OCI-LY3 (cell line): ENCODE data around the gene PLIN4.

Experiments used
- H2AFZ ChIP-seq: fragments of 200-600, 300-600 bp; shearing (Covaris generic); 2 replicates; pipeline ENCODE4 v1.6.0; 2014; ENCODE audit warnings: antibody characterized with exemption, low read depth, low read length
- H3K27ac ChIP-seq: fragments of 200-600, 300-600 bp; sonication (generic); 2 replicates; pipeline ENCODE4 v1.5.1; 2014; ENCODE audit warnings: mild to moderate bottlenecking, low read length, moderate library complexity, mixed read lengths
- H3K27me3 ChIP-seq: fragments of 200-600, 300-600 bp; sonication (generic); 2 replicates; pipeline ENCODE4 v1.6.1; 2014; ENCODE audit warnings: low read depth, low read length, mixed read lengths
- H3K36me3 ChIP-seq: fragments of 200-600, 300-600 bp; sonication (generic); replicated peaks from 2 replicates; pipeline ENCODE3; 2014; ENCODE audit warnings: low read depth, low read length, mixed read lengths
- H3K4me1 ChIP-seq: fragments of 300-600, 200-600 bp; sonication (generic); 2 replicates; pipeline ENCODE4 v1.6.1; 2014; ENCODE audit warnings: low read length, mixed read lengths
- H3K4me2 ChIP-seq: fragments of 200-600, 300-600 bp; sonication (generic); 2 replicates; pipeline ENCODE4 v1.6.1; 2014; ENCODE audit warnings: low read length, mixed read lengths
- H3K4me3 ChIP-seq: fragments of 300-600, 200-600 bp; sonication (generic); 2 replicates; pipeline ENCODE4 v1.5.1; 2014; ENCODE audit warnings: antibody characterized with exemption, mild to moderate bottlenecking, low read length, moderate library complexity
- H3K79me2 ChIP-seq: fragments of 300-600, 200-600 bp; shearing (Covaris generic); 2 replicates; pipeline ENCODE4 v1.6.1; 2014; ENCODE audit warnings: mild to moderate bottlenecking, low read length, mixed read lengths
- H3K9ac ChIP-seq: fragments of 300-600, 200-600 bp; shearing (Covaris generic); 2 replicates; pipeline ENCODE4 v1.6.0; 2014; ENCODE audit warnings: mild to moderate bottlenecking, low read length, moderate library complexity
- H3K9me3 ChIP-seq: fragments of 200-600, 300-600 bp; shearing (Covaris generic); 2 replicates; pipeline ENCODE4 v1.6.1; 2014; ENCODE audit warnings: low read length, mixed read lengths; ENCODE audit not compliant: insufficient read depth
- H4K20me1 ChIP-seq: fragments of 200-600, 300-600 bp; sonication (generic); 2 replicates; pipeline ENCODE4 v1.6.1; 2016; ENCODE audit warnings: low read length, mixed read lengths; ENCODE audit not compliant: insufficient read depth
- CTCF ChIP-seq: fragments of 200-600, 300-600 bp; sonication (generic); IDR thresholded peaks from 2 replicates; pipeline ENCODE4 v1.5.1; 2014; ENCODE audit warnings: antibody characterized with exemption, low read length, low read depth
- EZH2phosphoT487 ChIP-seq: fragments of 200-600 bp; shearing (Covaris generic); IDR thresholded peaks from 2 replicates; pipeline ENCODE4 v1.6.1; 2018; ENCODE audit warnings: antibody characterized with exemption, mixed run types, low read depth

The PLIN4 gene

GRCh38 chr19:4553092-4553695, 34.9 kb upstream of the PLIN4 start:
- Histone ChIP-seq H2AFZ (no peak overlapping the region), H4K20me1 (peaks cover 4% of the 10 kb centered on the region; the same call in 1 of the 2 replicates), H3K4me2 (no peak overlapping the region), H3K9ac (no peak overlapping the region), H3K79me2 (no peaks in the 10 kb centered on the region), H3K27ac (no peak overlapping the region), H3K27me3 (no peaks in the 10 kb centered on the region), H3K4me1 (no peaks in the 10 kb centered on the region), H3K36me3 (peaks cover 43% of the 10 kb centered on the region), H3K9me3 (no peaks in the 10 kb centered on the region), H3K4me3 (no peak overlapping the region)
- TF ChIP-seq EZH2phosphoT487 (no peak), CTCF (no peak)

GRCh38 chr19:4552525-4552819, 34.2 kb upstream of the PLIN4 start:
- peaks cover 4% of the 10 kb centered on the region; the same call in 1 of the 2 replicates for H4K20me1 ChIP-seq
- H3K79me2 ChIP-seq, result no peaks in the 10 kb centered on the region
- H3K27ac ChIP-seq, result no peak overlapping the region
- H3K9ac ChIP-seq, result no peak overlapping the region
- H3K36me3 ChIP-seq, result peaks cover 48% of the 10 kb centered on the region
- no peak overlapping the region for H3K4me3 ChIP-seq
- no peak overlapping the region for H3K4me2 ChIP-seq
- no peak overlapping the region for H2AFZ ChIP-seq
- TF ChIP-seq CTCF (no peak), EZH2phosphoT487 (no peak)
- no peaks in the 10 kb centered on the region for H3K9me3 ChIP-seq
- H3K4me1 ChIP-seq, result no peaks in the 10 kb centered on the region
- H3K27me3 ChIP-seq, result no peaks in the 10 kb centered on the region

- H3K4me2 ChIP-seq, result no peak overlapping the region
- no peak overlapping the region for H3K27ac ChIP-seq
- H2AFZ ChIP-seq, result no peak overlapping the region
- peaks cover 42% of the 10 kb centered on the region for H3K36me3 ChIP-seq
- H3K9me3 ChIP-seq, result no peaks in the 10 kb centered on the region
- H3K27me3 ChIP-seq, result no peaks in the 10 kb centered on the region
- TF ChIP-seq EZH2phosphoT487, result no peak
- TF ChIP-seq CTCF, result no peak
- H4K20me1 ChIP-seq, result no peaks in the 10 kb centered on the region; the same call in 1 of the 2 replicates
- H3K4me3 ChIP-seq, result no peak overlapping the region
- H3K79me2 ChIP-seq, result no peaks in the 10 kb centered on the region
- H3K4me1 ChIP-seq, result no peaks in the 10 kb centered on the region
- no peak overlapping the region for H3K9ac ChIP-seq
Observed at GRCh38 chr19:4550479-4551050, 32.3 kb upstream of the PLIN4 start.

- H3K27ac ChIP-seq, result no peak overlapping the region
- no peaks in the 10 kb centered on the region; the same call in 1 of the 2 replicates for H4K20me1 ChIP-seq
- H3K27me3 ChIP-seq, result no peaks in the 10 kb centered on the region
- no peak overlapping the region for H3K9ac ChIP-seq
- H3K79me2 ChIP-seq, result no peaks in the 10 kb centered on the region
- H3K9me3 ChIP-seq, result no peaks in the 10 kb centered on the region
- no peak overlapping the region for H3K4me3 ChIP-seq
- H2AFZ ChIP-seq, result no peak overlapping the region
- H3K36me3 ChIP-seq, result peaks cover 37% of the 10 kb centered on the region
- TF ChIP-seq EZH2phosphoT487, result no peak
- TF ChIP-seq CTCF, result no peak
- H3K4me1 ChIP-seq, result no peaks in the 10 kb centered on the region
- H3K4me2 ChIP-seq, result no peak overlapping the region
Observed at GRCh38 chr19:4550018-4550417, 31.7 kb upstream of the PLIN4 start.
